GM12892 (cell line): Measurements from ENCODE around the gene TEKT5.
"Not testable (repeated sequence)": the region's sequence is repeated elsewhere in the genome, so short reads cannot be mapped to it uniquely, and the experiment has no call there.

Source experiments
- DNase-seq: peaks from one replicate; pipeline ENCODE4 v3.0.0; 2011; ENCODE audit not compliant: insufficient read length
- FAIRE-seq: peaks from 2 replicates; lab custom pipeline; 2011; peaks lifted over from hg19 to GRCh38; lab: Jason Lieb, UNC
- POLR2A ChIP-seq: IDR thresholded peaks from 2 replicates; pipeline ENCODE4 v1.6.1; 2011; ENCODE audit warnings: low read depth, low read length, control low read depth
- POLR2AphosphoS5 ChIP-seq: IDR thresholded peaks from 2 replicates; pipeline ENCODE4 v1.6.1; 2011; ENCODE audit warnings: low read depth, low read length, control low read depth
- TAF1 ChIP-seq: IDR thresholded peaks from 2 replicates; pipeline ENCODE4 v1.6.1; 2011; ENCODE audit warnings: low read depth, mild to moderate bottlenecking, control low read depth, low read length, borderline replicate concordance

Gene TEKT5

DNA sequence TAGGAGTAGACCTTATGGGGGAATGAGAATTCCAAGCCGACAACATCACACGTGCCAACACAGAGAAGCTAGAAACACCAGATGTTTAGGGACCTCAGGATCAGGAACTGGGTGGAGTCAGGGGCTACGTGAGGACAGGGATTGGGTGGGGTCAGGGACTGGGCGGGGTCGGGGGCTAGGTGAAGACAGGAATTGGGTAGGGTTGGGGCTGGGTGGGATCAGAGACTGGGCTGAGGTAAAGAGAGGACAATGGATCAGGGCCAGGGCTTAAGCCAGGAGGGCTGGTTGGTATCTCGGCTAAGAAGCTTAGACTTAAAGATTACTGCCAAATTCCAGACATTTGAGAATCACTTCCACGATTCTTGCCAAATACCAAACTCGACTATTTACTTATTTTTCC, 11.6 kb downstream of the TEKT5 start:
- TF ChIP-seq TAF1 = no peak
- TF ChIP-seq POLR2AphosphoS5 = no peak
- no peak for TF ChIP-seq POLR2A
- no peak for FAIRE-seq
- no peak for DNase-seq

DNA sequence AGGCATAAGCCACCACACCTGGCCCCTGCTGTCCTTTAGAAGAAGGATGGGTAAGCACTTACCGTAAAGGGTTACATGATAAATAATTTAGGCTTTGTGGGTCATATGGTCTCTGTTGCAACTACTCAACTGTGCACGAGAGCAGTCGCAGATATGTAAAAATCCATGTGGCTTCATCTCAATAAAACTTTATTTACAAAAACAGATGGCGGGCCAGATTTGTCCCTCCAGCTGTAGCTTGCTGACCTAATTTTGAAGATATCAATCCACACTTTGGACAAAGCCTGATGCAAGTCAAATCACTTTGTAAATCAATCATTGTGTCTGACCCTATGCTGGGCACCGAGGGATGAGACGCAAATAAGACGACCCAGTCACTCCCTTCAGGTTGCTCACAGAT, 12.1 kb downstream of the TEKT5 start:
- no peak for DNase-seq
- no peak for FAIRE-seq
- TF ChIP-seq TAF1 (no peak), POLR2A (no peak), POLR2AphosphoS5 (no peak)

DNA sequence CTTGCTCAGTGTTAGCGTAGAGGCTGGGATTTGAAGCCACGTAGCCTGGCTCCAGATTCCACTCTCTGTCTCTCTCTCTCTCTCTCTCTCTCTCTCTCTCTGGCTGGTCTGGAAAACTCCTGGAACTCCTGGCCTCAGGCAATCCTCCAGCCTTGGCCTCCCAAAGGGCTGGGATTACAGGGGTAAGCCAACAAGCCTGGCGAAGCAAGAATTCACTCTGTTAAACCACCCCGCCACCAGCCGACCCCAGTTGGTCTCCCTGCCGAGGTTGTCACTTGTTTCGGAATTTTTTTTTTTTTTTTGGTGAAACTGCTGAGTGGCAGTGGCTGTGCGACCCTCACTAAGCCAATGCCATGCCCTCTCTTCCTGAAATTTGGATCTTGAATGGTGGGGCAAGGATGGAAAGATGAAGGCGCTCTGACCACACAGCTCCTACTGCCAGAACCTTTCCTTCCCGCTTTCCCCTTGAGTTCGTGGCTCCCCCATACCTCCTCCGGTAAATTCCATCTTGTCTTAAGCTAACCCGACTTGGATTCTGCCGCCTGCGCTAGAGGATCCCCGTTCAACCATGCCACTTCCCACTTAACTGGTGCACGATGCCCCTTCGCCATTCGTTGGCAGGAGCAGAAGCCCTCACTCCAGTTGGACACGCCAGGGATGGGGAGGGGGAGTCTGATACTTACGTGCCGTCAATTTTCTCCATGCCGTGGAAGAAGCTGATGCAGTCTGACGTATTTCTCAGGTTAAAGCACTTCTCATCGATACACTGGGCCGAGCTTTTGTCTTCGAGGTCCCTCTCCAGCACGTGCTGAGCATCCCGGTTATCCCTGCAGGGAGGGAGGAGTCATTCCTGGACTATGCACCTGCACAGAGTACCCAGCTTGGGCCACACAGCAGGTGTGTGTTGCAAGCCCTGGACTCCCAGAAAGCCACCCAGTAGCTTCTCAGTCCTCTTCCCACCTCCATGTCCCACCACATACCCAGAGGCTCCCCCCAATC, 13.1 kb downstream of the TEKT5 start:
- FAIRE-seq (no peak), DNase-seq (no peak)
- TF ChIP-seq POLR2A = no peak
- no peak for TF ChIP-seq POLR2AphosphoS5

DNA sequence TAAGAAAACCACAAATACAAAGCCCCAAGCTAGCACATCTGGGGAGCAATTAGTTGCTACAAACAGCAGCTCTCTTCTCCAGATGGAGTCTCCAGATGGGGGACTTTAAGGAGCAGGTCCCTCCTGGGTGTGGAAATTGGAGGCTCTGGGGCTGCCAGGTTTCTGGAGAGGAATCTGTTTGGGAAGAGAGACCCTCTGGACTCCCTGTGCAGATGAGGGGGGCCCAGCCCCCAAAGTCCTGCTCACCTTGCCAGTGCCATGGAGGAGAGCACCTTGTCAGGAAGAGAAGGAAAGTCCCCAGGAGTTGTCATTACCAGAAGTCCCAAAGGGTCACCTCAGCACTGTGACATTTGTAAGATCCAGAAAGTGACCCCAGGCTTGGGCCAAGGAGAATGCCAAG, 14.8 kb downstream of the TEKT5 start:
- FAIRE-seq = no peak
- no peak for DNase-seq
- TF ChIP-seq POLR2AphosphoS5 = no peak
- no peak for TF ChIP-seq TAF1
- no peak for TF ChIP-seq POLR2A

DNA sequence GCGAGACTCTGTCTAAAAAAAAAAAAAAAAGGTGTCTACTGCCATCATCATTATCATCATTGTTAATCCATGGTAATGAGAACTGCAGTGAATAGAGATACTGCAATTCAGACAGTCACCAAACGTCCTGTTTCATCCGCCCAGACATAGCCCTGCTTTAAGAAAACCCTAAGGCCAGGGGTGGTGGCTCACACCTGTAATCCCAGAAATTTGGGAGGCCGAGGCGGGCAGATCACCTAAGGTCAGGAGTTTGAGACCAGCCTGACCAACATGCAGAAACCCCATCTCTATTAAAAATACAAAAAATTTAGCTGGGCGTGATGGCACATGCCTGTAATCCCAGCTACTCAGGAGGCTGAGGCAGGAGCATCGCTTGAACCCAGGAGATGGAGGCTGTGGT, 15.3 kb downstream of the TEKT5 start:
- FAIRE-seq, DNase-seq: not testable (repeated sequence)

DNA sequence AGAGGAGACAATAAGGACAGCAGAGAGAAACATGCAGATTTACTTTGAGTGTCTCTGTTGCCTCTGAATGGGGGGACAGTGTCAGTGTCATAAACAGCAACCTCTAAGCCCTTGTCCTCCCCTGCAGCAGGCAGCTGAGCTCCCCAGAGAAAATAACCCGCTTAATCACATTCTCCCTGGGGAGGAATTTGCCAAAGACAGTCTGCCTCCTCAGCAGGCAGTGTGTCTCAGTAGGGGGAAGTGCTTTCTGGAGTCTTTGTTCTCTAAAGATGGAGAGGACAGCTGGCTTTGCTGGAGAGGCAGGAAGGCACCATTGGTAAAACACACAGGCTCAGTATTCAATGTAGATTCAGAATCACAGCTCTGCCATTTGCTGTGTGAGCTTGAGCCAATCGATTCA, 16.1 kb downstream of the TEKT5 start:
- DNase-seq (no peak), FAIRE-seq (no peak)
- no peak for TF ChIP-seq POLR2A
- no peak for TF ChIP-seq POLR2AphosphoS5
- TF ChIP-seq TAF1 = no peak

DNA sequence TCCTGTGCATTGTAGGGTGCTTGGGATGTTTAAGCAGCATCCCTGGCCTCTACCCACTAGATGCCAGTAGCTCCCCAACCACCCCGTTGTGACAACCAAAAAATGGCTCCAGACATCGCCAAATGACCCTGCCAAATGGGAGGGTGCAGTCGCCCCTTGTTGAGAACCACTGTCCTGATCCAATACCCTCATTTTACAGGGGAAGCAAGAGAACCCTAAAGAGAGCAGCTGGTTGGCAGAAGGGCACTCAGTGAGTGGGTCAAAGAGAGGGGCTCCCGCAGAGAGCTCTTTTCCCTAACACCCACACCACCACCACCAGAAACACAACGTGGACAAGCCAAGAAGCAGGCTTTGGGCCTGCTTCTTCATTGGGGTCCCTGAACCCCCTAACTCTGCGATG, 18.4 kb downstream of the TEKT5 start:
- DNase-seq = no peak
- no peak for TF ChIP-seq POLR2AphosphoS5
- no peak for TF ChIP-seq POLR2A
- TF ChIP-seq TAF1 = no peak
- FAIRE-seq = no peak

DNA sequence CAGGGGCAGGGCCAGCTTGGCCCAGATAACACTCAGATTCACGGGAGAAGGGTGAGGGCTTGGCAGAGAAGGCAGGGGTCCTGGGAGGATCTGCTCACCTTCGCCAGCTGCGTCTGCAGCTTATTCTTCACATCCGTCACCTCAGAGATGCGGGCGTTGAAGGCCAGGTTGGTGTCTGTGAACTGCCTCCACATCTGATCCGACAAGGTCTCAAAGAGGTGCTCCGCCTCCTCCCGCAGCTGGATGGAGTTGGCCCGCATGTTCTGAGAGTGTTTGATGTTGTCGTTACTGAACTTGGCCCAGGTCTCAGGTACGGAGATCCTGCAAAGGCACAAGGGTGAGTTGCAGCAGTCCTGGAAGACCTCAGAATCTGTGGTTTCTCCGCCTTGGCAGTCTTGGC, 18.9 kb downstream of the TEKT5 start:
- TF ChIP-seq POLR2AphosphoS5 = no peak
- TF ChIP-seq POLR2A = no peak
- TF ChIP-seq TAF1 = no peak
- FAIRE-seq = no peak

DNA sequence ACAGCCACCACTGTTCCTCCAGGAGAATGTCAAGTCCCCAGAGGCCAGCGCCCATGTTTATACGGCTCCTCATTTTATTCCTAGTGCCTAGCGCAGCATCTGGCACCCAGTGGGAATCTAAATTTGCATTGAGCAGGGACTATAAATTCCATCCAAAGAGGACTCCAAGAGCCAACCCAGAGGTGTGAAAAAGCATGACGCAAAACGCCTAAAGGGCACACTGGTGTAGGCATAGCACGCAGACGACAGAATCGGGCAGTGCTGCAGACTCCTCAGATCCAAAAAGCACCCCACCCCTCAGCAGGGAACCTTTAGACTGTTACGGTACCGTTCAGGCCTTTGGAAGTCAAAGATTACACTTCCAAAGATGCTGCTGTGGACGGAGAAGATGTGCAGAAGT, 19.5 kb downstream of the TEKT5 start:
- FAIRE-seq = no peak
- DNase-seq = no peak

More for the DNA sequence above, 18.9 kb downstream of the TEKT5 start:
- no peak for DNase-seq

DNA sequence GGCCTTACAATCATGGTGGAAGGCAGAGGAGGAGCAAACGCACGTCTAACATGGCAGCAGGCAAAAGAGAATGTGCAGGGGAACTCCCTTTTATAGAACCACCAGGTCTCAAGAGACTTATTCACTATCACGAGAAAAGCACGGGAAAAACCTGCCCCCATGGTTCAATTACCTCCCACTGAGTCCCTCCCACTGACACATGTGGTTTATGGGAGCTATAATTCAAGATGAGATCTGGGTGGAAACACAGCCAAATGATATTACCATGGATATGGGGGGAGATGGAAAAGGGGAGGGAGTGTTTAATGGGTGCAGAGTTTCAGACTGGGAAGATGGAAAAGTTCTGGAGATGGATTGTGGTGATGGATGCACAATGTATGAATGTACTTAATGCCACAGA, 23.0 kb downstream of the TEKT5 start:
- no peak for TF ChIP-seq POLR2A
- TF ChIP-seq TAF1 = no peak
- TF ChIP-seq POLR2AphosphoS5 = no peak
- DNase-seq (no peak), FAIRE-seq (no peak)

More for the DNA sequence above, 19.5 kb downstream of the TEKT5 start:
- no peak for TF ChIP-seq POLR2AphosphoS5
- no peak for TF ChIP-seq POLR2A

DNA sequence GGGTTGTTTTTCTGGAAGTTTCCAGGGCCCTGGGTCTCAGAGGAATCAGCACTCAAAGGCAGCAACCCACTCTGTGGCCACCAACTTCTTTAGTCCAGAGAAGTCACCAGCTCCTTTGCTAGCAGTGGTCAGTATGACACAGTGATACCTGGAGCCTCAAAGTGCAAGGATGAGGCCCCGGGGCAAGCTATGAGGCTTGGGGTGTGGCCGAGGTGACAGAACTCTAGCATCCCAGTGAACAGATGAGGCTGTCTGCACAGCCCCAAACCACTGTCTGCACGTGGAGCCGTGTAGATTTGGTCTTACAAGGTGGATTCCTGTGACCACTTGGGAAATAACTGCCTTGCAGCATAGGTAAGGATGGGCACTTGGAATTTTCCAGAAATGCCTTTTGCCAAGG, 24.9 kb downstream of the TEKT5 start:
- no peak for TF ChIP-seq POLR2A
- no peak for TF ChIP-seq POLR2AphosphoS5
- no peak for TF ChIP-seq TAF1
- DNase-seq (no peak), FAIRE-seq (no peak)

DNA sequence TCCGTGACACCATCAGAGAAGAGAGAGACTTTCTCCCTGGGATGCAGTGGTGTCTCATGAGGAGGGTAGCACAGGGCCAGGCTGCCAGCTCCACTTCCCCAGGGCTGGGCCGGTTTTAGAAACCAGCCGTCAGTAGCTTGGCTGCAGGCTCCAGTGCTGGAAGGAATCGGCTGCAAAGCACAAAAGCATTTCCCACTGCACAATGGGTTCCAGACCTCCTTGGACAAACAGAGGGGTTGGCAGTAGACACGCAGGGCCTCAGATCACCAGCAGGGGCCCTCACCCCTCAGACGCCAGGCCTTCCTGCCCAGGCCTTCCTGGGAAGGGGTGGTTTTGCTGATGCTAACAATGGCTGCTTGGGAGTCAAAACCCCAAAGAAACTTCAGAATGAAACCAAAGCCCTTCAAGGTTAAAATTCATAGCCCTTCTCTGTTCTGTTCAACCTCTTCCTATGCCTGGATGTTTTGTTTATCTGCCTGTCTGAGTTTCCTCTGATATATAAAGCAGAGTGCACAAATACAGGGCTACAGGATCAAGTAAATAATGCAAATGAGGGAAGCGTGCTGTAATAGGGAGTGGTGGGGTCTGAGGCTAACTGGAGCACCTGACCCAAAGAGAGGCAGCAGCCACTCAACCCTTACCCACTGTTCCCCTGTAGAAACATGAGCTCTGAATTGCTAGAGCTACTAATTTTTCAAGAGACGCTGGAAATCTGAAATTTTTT, 26.2 kb downstream of the TEKT5 start:
- TF ChIP-seq POLR2AphosphoS5 (no peak), TAF1 (no peak), POLR2A (no peak)
- no peak for FAIRE-seq
- no peak for DNase-seq
